Rectal smooth muscle tissue (tissue), 1 donor: ENCODE data around the gene MAPRE2.
"Not testable (repeated sequence)": the region's sequence is repeated elsewhere in the genome, so short reads cannot be mapped to it uniquely, and the experiment has no call there.

Experiments
- H3K27ac ChIP-seq: one replicate; pipeline ENCODE4 v1.7.0; 2013; ENCODE audit warnings: low read depth, low read length, inconsistent platforms
- H3K27me3 ChIP-seq: one replicate; pipeline ENCODE4 v1.7.0; 2013; ENCODE audit warnings: low read length; ENCODE audit not compliant: control insufficient read depth, insufficient read depth
- H3K36me3 ChIP-seq: one replicate; pipeline ENCODE4 v1.7.0; 2013; ENCODE audit warnings: low read length; ENCODE audit not compliant: control insufficient read depth, insufficient read depth
- H3K4me1 ChIP-seq: one replicate; pipeline ENCODE4 v1.7.0; 2013; ENCODE audit warnings: low read length; ENCODE audit not compliant: control insufficient read depth, insufficient read depth
- H3K4me3 ChIP-seq: one replicate; pipeline ENCODE4 v1.7.0; 2013; ENCODE audit warnings: low read length
- H3K9ac ChIP-seq: one replicate; pipeline ENCODE4 v1.7.0; 2013; ENCODE audit warnings: low read length

The MAPRE2 gene

DNA sequence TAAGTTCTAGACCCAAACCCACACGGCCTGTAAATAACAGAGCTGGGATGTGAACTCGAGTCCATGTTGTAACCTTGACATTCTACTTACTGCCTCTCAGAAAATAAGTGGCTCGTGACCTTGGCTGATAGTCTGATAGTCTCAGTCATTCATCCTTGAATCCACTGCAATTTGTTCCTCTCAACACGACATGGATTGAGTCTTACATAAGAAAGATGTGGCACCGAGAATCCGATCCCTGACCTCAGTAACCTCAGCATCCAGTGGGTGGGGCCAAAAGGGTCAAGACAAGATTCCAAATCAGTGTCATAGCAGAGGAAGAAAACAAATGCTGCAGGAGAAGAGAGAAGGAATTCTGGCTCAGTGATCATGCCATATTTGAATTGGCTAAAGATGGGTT, 97.6 kb downstream of the MAPRE2 start:
- Histone ChIP-seq H3K9ac (no peak overlapping the region), H3K36me3 (peaks cover under 1% of the 10 kb centered on the region), H3K4me1 (peaks cover 2% of the 10 kb centered on the region), H3K27ac (no peak overlapping the region), H3K4me3 (no peak overlapping the region), H3K27me3 (no peaks in the 10 kb centered on the region)

DNA sequence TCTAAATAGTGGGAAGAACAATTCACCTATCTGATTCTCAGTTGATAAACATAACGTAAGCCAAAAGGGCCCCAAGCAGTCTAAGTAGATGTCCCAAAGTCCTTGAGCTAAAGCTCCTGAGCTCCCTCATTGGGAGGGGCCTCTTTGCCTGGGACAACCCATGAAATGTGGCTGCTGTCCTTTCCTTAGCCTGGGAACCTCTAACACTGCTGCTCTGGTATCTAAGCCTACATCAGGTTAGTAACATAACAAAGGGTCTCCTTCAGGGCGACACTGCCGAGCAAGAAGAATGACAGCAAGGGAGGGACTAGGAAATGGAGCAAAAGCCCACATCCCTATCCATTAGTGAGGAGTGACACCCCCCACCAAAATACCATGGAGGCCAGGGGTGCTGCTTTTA, 98.3 kb downstream of the MAPRE2 start:
- peaks cover 6% of the 10 kb centered on the region for H3K4me1 ChIP-seq
- no peak overlapping the region for H3K4me3 ChIP-seq
- H3K27ac ChIP-seq, result no peak overlapping the region
- H3K36me3 ChIP-seq, result no peaks in the 10 kb centered on the region
- H3K9ac ChIP-seq, result no peak overlapping the region
- H3K27me3 ChIP-seq, result no peaks in the 10 kb centered on the region

DNA sequence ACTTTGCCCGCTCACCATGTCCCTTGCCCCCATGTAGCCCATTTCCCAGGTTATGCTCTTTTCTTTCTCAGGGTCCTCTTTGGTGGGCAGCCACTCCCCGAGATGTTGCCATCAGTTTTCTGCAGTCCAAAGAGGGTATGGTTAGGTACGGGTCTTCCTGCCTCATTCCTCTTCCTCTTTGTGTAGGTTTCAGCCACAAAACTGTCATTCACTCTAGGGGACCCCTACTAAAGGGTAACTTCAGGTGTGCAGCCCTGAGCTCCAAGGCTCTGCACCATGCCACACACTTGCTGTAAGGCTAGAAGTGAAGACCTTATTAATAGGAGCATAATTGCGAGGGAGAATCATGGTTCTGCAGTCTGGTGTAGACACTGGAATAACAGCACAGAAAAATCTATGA, 99.9 kb downstream of the MAPRE2 start:
- Histone ChIP-seq H3K9ac (no peak overlapping the region), H3K27me3 (no peaks in the 10 kb centered on the region), H3K4me3 (no peak overlapping the region), H3K27ac (no peak overlapping the region), H3K4me1 (peaks cover 6% of the 10 kb centered on the region), H3K36me3 (no peaks in the 10 kb centered on the region)

DNA sequence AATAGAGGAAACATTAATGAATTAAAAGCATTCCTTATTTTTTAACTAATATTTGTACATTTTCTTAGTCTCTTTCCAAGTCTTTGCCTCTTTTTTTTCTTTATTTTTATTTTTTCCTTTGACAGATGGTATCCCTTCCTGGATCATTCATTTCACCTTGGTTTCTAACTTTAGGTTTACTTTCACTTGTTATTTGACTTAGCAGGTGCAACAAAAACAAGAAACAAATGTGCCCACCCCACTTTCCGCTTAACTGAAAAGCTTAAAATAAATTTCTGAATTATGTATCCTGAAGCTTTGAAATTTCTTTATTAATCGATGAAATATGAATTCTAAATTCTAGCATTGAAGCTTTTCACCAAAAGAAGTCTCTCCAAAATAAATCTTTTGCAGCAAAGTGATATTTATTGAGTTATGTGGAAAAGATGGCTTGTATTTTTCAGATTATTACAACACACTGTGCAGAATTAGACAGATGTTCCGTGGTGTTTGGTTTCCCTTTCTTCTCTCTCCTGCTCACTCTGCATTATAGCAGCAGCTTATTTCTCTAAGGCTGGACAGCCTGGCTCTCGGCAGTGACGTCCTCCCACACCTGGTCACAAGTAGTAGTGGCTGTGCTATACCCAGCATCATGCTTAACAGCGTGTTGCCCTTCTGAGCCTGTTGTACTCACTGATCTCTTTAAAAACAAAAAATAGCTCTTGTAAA, 100.5 kb downstream of the MAPRE2 start:
- Histone ChIP-seq H3K27me3 (no peaks in the 10 kb centered on the region), H3K4me3 (no peak overlapping the region), H3K36me3 (no peaks in the 10 kb centered on the region), H3K4me1 (peaks cover 6% of the 10 kb centered on the region), H3K27ac (no peak overlapping the region), H3K9ac (no peak overlapping the region)

- Histone ChIP-seq H3K4me1 (peaks cover 6% of the 10 kb centered on the region), H3K27me3 (no peaks in the 10 kb centered on the region), H3K4me3 (no peak overlapping the region), H3K27ac (no peak overlapping the region), H3K9ac (no peak overlapping the region), H3K36me3 (no peaks in the 10 kb centered on the region)
Measured at GRCh38 chr18:35142275-35142615, 101.0 kb downstream of the MAPRE2 start.

- H3K4me3 ChIP-seq, result no peak overlapping the region
- H3K27me3 ChIP-seq, result no peaks in the 10 kb centered on the region
- H3K9ac ChIP-seq, result no peak overlapping the region
- H3K27ac ChIP-seq, result no peak overlapping the region
- H3K36me3 ChIP-seq, result no peaks in the 10 kb centered on the region
- peaks cover 6% of the 10 kb centered on the region for H3K4me1 ChIP-seq
Measured at GRCh38 chr18:35143622-35144596, 102.7 kb downstream of the MAPRE2 start.

GRCh38 chr18:35144698-35145097, 103.5 kb downstream of the MAPRE2 start:
- H3K4me1 ChIP-seq, result peaks cover 6% of the 10 kb centered on the region
- H3K9ac ChIP-seq, result no peak overlapping the region
- no peak overlapping the region for H3K27ac ChIP-seq
- H3K27me3 ChIP-seq, result no peaks in the 10 kb centered on the region
- H3K4me3 ChIP-seq, result no peak overlapping the region
- no peaks in the 10 kb centered on the region for H3K36me3 ChIP-seq

GRCh38 chr18:35150195-35150594, 109.0 kb downstream of the MAPRE2 start:
- not testable (repeated sequence) for H3K27me3 ChIP-seq, H3K27ac ChIP-seq, H3K36me3 ChIP-seq, H3K4me1 ChIP-seq, H3K4me3 ChIP-seq, H3K9ac ChIP-seq

GRCh38 chr18:35153609-35154272, 112.5 kb downstream of the MAPRE2 start:
- H3K27me3 ChIP-seq, result no peaks in the 10 kb centered on the region
- no peaks in the 10 kb centered on the region for H3K36me3 ChIP-seq
- no peak overlapping the region for H3K4me3 ChIP-seq
- no peak overlapping the region for H3K9ac ChIP-seq
- H3K4me1 ChIP-seq, result no peaks in the 10 kb centered on the region
- no peak overlapping the region for H3K27ac ChIP-seq

- H3K9ac ChIP-seq, result no peak overlapping the region
- H3K36me3 ChIP-seq, result no peaks in the 10 kb centered on the region
- no peaks in the 10 kb centered on the region for H3K27me3 ChIP-seq
- H3K4me1 ChIP-seq, result no peaks in the 10 kb centered on the region
- no peak overlapping the region for H3K4me3 ChIP-seq
- H3K27ac ChIP-seq, result no peak overlapping the region
Measured at GRCh38 chr18:35155398-35156117, 114.3 kb downstream of the MAPRE2 start.

GRCh38 chr18:35157181-35157580, 116.0 kb downstream of the MAPRE2 start:
- no peaks in the 10 kb centered on the region for H3K27me3 ChIP-seq
- no peak overlapping the region for H3K9ac ChIP-seq
- no peaks in the 10 kb centered on the region for H3K36me3 ChIP-seq
- no peaks in the 10 kb centered on the region for H3K4me1 ChIP-seq
- H3K27ac ChIP-seq, result no peak overlapping the region
- no peak overlapping the region for H3K4me3 ChIP-seq
